Naive thymus-derived CD4-positive, alpha-beta T cell (primary cell): ENCODE measurements around the gene ZBTB20. TPM values are rescaled to one million over a fixed set of nuclear protein-coding genes. Genes with fewer than 3 reads are reported as not detected.

ENCODE experiments used
- ATAC-seq: fragments of 150-1000 bp; cut with Tn5 transposase; 2 replicates; pipeline ENCODE4 v1.10.0; 2021; ENCODE audit warnings: mild to moderate bottlenecking, moderate library complexity
- CTCF ChIA-PET: fragments of 350-600 bp; sonication (Branson Sonifier 250); formaldehyde crosslinking; loops from one replicate; lab custom pipeline; 2021; ENCODE audit warnings: antibody characterized with exemption; lab: Charles Lee
- POLR2A ChIA-PET: fragments of 350-600 bp; sonication (Branson Sonifier 250); formaldehyde crosslinking; loops from one replicate; lab custom pipeline; 2021; ENCODE audit warnings: antibody characterized with exemption, inconsistent platforms; lab: Charles Lee
- DNase-seq, 9 donors: peaks; one replicate each; pipeline versions ENCODE4 v3.0.0 to v3.0.0-alpha.2; 2020 to 2022; ENCODE audit warnings: mixed read lengths in 1 of 9
- H3K27ac ChIP-seq: one replicate; pipeline ENCODE4 v1.7.0; 2013; ENCODE audit warnings: mild to moderate bottlenecking, low read depth, low read length, moderate library complexity
- H3K27me3 ChIP-seq, 2 donors: one replicate each; pipeline ENCODE4 v1.7.0; 2013; ENCODE audit warnings: low read length in 2 of 2, mild to moderate bottlenecking in 2 of 2, moderate library complexity in 2 of 2; ENCODE audit not compliant: control insufficient read depth in 2 of 2, insufficient read depth in 2 of 2
- H3K36me3 ChIP-seq, 3 experiments: 1 replicate in 2 of 3; 2 replicates in 1 of 3; pipeline ENCODE4 v1.7.0; 2013; ENCODE audit warnings: low read length in 3 of 3, mild to moderate bottlenecking in 3 of 3, moderate library complexity in 1 of 3; ENCODE audit not compliant: insufficient read depth in 3 of 3, control insufficient read depth in 2 of 3
- H3K4me1 ChIP-seq, 2 donors: one replicate each; pipeline ENCODE4 v1.7.0; 2013; ENCODE audit warnings: low read length in 2 of 2, mild to moderate bottlenecking in 2 of 2, moderate library complexity in 1 of 2; ENCODE audit not compliant: control insufficient read depth in 2 of 2, insufficient read depth in 2 of 2
- H3K4me3 ChIP-seq: 2 replicates; pipeline ENCODE4 v1.7.0; 2013; ENCODE audit warnings: mild to moderate bottlenecking, low read length
- H3K9me3 ChIP-seq, 3 experiments: 1 replicate in 2 of 3; 2 replicates in 1 of 3; pipeline ENCODE4 v1.7.0; 2013; ENCODE audit warnings: low read length in 3 of 3; ENCODE audit not compliant: control insufficient read depth in 2 of 3
- H3K27ac Mint-ChIP-seq, 9 donors: one replicate each; pipeline ENCODE4 v1.8.0; 2020 to 2022; ENCODE audit warnings: mixed read lengths in 9 of 9, mild to moderate bottlenecking in 8 of 9, moderate library complexity in 5 of 9, inconsistent platforms in 2 of 9
- H3K27me3 Mint-ChIP-seq, 5 donors: one replicate each; pipeline ENCODE4 v1.8.0; 2021 to 2022; ENCODE audit warnings: mixed read lengths in 5 of 5, mild to moderate bottlenecking in 1 of 5
- H3K36me3 Mint-ChIP-seq, 5 donors: one replicate each; pipeline ENCODE4 v1.8.0; 2020 to 2022; ENCODE audit warnings: mixed read lengths in 5 of 5, mild to moderate bottlenecking in 3 of 5, inconsistent platforms in 1 of 5
- H3K4me1 Mint-ChIP-seq, 7 donors: one replicate each; pipeline ENCODE4 v1.8.0; 2020 to 2022; ENCODE audit warnings: mixed read lengths in 7 of 7, mild to moderate bottlenecking in 3 of 7, inconsistent platforms in 1 of 7
- H3K4me3 Mint-ChIP-seq, 10 donors: one replicate each; pipeline ENCODE4 v1.8.0; 2020 to 2022; ENCODE audit warnings: mild to moderate bottlenecking in 10 of 10, mixed read lengths in 10 of 10, moderate library complexity in 6 of 10, inconsistent platforms in 2 of 10
- H3K9me3 Mint-ChIP-seq, 11 donors: one replicate each; pipeline ENCODE4 v1.8.0; 2020 to 2022; ENCODE audit warnings: mixed read lengths in 11 of 11, mild to moderate bottlenecking in 4 of 11, inconsistent platforms in 1 of 11, moderate library complexity in 1 of 11
- intact Hi-C, 2 donors: fragments of 100-400 bp; cut with micrococcal nuclease; formaldehyde crosslinking; loops; one replicate each; pipeline ENCODE4 v1.15.1; 2023
- polyA plus RNA-seq, 2 donors: library from polyadenylated mRNA; unstranded; fragments of 300-500 nt; fragmentation: Illumina TruSeq; gene quantifications; one replicate each; pipeline ENCODE4 v1.2.3, GENCODE V29; 2021
- total RNA-seq, 6 experiments: library from RNA in 5 of 6; stranded (reverse) in 5 of 6; gene quantifications; 1 replicate in 5 of 6; 2 replicates in 1 of 6; pipeline ENCODE4 v1.2.3 and lab custom pipeline; 2021 to 2026

ZBTB20 gene
- total and polyA plus RNA-seq, 7 experiments from 2014 or later, result 14.9 to 69.5 (median 59.2) TPM

- ChIA-PET POLR2A (no interaction called here), CTCF (interaction anchor here (1.2 kb wide), 1 partner anchor 97 kb away, joined by 4 read pairs; no protein-coding TSS in a partner anchor)
- no peaks in the 10 kb centered on the region for H3K9me3 ChIP-seq
- Mint-ChIP-seq H3K27ac (peak overlapping the region in 3 of 9 donors; percentile 6 to 32 (median 10)), H3K4me3 (peak overlapping the region in 1 of 10 donors; percentile 1), H3K4me1 (peaks cover 14 to 77% (median 66%) of the 10 kb centered on the region in 7 donors), H3K36me3 (peaks cover 0 to 46% (median 19%) of the 10 kb centered on the region in 5 donors), H3K27me3 (no peaks in the 10 kb centered on the region), H3K9me3 (peaks cover 0 to 6% (median 0%) of the 10 kb centered on the region in 11 donors)
- no peak for DNase-seq
- no peak for ATAC-seq
- H3K27ac ChIP-seq, result no peak overlapping the region
- no peaks in the 10 kb centered on the region for H3K27me3 ChIP-seq
- intact Hi-C loops, result loop anchor here in 1 of 2 donors (2.0 kb wide), 1 partner anchor 15 kb away; no protein-coding TSS in a partner anchor
- H3K4me3 ChIP-seq, result no peak overlapping the region
- peaks cover 0 to 7% of the 10 kb centered on the region in 2 donors for H3K4me1 ChIP-seq
- H3K36me3 ChIP-seq, result no peaks in the 10 kb centered on the region
Observed at GRCh38 chr3:115071601-115072000, 75.5 kb downstream of the ZBTB20 start.

DNA sequence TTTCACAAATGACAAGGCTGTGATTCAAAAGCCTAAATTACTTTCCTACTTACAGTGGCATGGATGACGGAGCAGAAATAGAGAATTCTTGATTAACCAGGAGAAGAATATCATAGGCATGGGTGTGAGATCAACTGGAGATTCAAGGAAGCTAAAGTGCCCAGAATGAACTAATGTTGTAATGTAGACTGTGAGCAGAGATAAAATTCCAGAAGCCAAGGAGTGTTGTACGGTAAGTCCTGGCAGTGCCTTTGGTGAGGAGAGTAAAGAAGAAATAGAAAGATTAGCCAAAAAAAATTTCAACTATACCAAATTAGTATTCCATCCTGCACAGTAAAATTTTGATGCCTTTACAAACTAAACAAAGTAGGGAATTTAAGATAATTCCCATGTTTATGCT is 75.9 kb downstream of the ZBTB20 start:
- Mint-ChIP-seq H3K4me1 (peaks cover 16 to 78% (median 66%) of the 10 kb centered on the region in 7 donors), H3K4me3 (peak overlapping the region in 1 of 10 donors; percentile 1), H3K27ac (peak overlapping the region in 2 of 9 donors; percentile 6 to 10), H3K9me3 (peaks cover 0 to 6% (median 0%) of the 10 kb centered on the region in 11 donors), H3K36me3 (peaks cover 4 to 46% (median 20%) of the 10 kb centered on the region in 5 donors), H3K27me3 (no peaks in the 10 kb centered on the region)
- CTCF ChIA-PET, result interaction anchor here (1.0 to 1.2 kb wide), 2 partner anchors 22 to 97 kb away, joined by 3 to 4 read pairs; no protein-coding TSS in a partner anchor
- POLR2A ChIA-PET, result interaction anchor here (0.6 kb wide), 1 partner anchor 546 kb away, joined by 3 read pairs; no protein-coding TSS in a partner anchor
- no peak overlapping the region for H3K27ac ChIP-seq
- ATAC-seq (no peak), DNase-seq (no peak)
- H3K9me3 ChIP-seq, result no peaks in the 10 kb centered on the region
- no peaks in the 10 kb centered on the region for H3K36me3 ChIP-seq
- H3K27me3 ChIP-seq, result no peaks in the 10 kb centered on the region
- intact Hi-C loops, result loop anchor here in 1 of 2 donors (2.0 kb wide), 1 partner anchor 14 kb away; no protein-coding TSS in a partner anchor
- no peak overlapping the region for H3K4me3 ChIP-seq
- H3K4me1 ChIP-seq, result peaks cover 0 to 7% of the 10 kb centered on the region in 2 donors

DNA sequence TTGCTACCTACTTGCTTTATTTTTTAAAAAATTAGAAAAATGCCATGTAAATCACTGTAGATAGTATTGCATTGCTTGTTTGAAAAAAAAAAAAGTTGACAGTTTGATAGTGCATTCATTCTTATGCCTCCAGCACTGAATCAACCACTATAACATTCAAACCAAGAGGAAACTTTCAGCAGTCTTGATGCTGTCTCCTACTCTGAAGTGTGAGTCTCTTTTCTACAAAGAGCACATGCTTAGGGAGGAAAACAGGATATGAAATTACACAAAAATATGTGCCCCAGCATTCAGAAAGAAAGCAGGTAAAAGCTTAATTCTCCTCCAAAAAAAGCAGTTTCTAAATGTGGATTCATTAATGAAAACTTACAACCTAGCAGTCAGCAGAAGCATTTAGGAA is 78.3 kb downstream of the ZBTB20 start:
- H3K4me3 Mint-ChIP-seq, result peak overlapping the region in 9 of 10 donors; percentile 3 to 78 (median 45)
- peaks cover 0 to 7% of the 10 kb centered on the region in 2 donors for H3K4me1 ChIP-seq
- no peaks in the 10 kb centered on the region for H3K27me3 ChIP-seq
- H3K36me3 Mint-ChIP-seq, result peaks cover 5 to 51% (median 28%) of the 10 kb centered on the region in 5 donors
- intact Hi-C loops, result loop anchor here in 1 of 2 donors (2.0 kb wide), 1 partner anchor 14 kb away; no protein-coding TSS in a partner anchor
- H3K36me3 ChIP-seq, result no peaks in the 10 kb centered on the region
- H3K4me3 ChIP-seq, result no peak overlapping the region
- H3K9me3 ChIP-seq, result no peaks in the 10 kb centered on the region
- peak in 1 of 9 donors; percentile 12 for DNase-seq
- ATAC-seq, result no peak
- peak overlapping the region in 7 of 9 donors; percentile 16 to 79 (median 68) for H3K27ac Mint-ChIP-seq
- CTCF ChIA-PET, result no interaction called here
- POLR2A ChIA-PET, result interaction anchor here (1.1 to 1.8 kb wide), 2 partner anchors 16 to 79 kb away, joined by 3 to 4 read pairs; no protein-coding TSS in a partner anchor
- H3K27ac ChIP-seq, result no peak overlapping the region
- H3K4me1 Mint-ChIP-seq, result peaks cover 15 to 70% (median 59%) of the 10 kb centered on the region in 7 donors
- no peaks in the 10 kb centered on the region for H3K27me3 Mint-ChIP-seq
- peaks cover 0 to 2% (median 0%) of the 10 kb centered on the region in 11 donors for H3K9me3 Mint-ChIP-seq

DNA sequence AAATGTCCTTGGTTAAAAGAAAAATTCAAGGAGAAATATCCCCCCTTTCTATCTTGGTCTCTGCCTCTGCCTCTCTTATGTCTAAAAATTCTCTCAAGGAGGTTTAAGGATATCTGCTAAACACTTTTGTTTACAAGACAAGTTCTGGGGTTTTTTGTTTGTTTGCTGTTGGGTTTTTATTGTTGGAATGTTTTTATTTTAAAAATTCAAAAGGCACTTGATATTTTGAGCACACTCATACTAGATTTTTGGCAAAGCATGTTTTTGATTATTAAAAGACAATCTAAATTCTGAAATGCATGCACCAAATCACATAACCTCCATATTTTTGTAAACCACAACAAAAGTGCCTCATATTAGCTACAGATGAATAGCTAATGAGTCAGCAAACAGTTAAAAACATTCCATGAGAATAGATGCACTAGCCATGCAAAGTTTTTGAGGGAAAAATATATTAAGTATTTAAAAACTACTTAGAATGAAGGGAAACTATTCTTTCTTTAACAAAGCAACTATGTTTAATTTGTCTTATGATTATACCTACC is 84.6 kb downstream of the ZBTB20 start:
- H3K36me3 ChIP-seq, result no peaks in the 10 kb centered on the region
- POLR2A ChIA-PET, result interaction anchor here (1.3 kb wide), 1 partner anchor 25 kb away, joined by 3 read pairs; no protein-coding TSS in a partner anchor
- H3K27me3 Mint-ChIP-seq, result no peaks in the 10 kb centered on the region
- no peaks in the 10 kb centered on the region for H3K9me3 ChIP-seq
- H3K27ac Mint-ChIP-seq, result no peak overlapping the region
- no peak overlapping the region for H3K4me3 ChIP-seq
- CTCF ChIA-PET, result no interaction called here
- H3K4me1 ChIP-seq, result no peaks in the 10 kb centered on the region
- H3K4me3 Mint-ChIP-seq, result no peak overlapping the region
- intact Hi-C loops, result no loop called here
- no peaks in the 10 kb centered on the region for H3K27me3 ChIP-seq
- H3K4me1 Mint-ChIP-seq, result peaks cover 2 to 41% (median 15%) of the 10 kb centered on the region in 7 donors
- no peak for DNase-seq
- H3K36me3 Mint-ChIP-seq, result peaks cover 3 to 61% (median 53%) of the 10 kb centered on the region in 5 donors
- H3K27ac ChIP-seq, result no peak overlapping the region
- ATAC-seq, result no peak
- H3K9me3 Mint-ChIP-seq, result peaks cover 0 to 2% (median 0%) of the 10 kb centered on the region in 11 donors

DNA sequence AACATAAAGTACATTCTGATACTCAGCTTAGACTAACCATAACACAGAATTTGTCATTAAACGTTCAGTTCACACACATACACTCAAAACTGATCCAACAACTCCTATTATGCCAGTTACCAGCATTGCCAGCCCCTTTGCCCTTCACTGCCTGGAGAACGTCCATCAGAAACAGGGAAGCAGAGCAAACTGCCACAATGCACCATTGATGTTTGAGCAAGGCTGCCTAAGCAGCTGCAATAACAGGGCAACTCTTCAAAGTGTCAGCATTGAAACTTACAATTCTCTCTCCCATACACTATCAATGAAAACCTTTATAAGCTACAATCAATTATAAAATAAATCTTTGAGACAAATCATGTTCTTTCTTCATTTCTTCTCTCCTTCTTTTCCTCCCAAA is 85.1 kb downstream of the ZBTB20 start:
- peaks cover 2 to 62% (median 53%) of the 10 kb centered on the region in 5 donors for H3K36me3 Mint-ChIP-seq
- peaks cover 0 to 2% (median 0%) of the 10 kb centered on the region in 11 donors for H3K9me3 Mint-ChIP-seq
- intact Hi-C loops, result no loop called here
- DNase-seq, result no peak
- H3K4me1 Mint-ChIP-seq, result peaks cover 2 to 41% (median 14%) of the 10 kb centered on the region in 7 donors
- Histone ChIP-seq H3K36me3 (no peaks in the 10 kb centered on the region), H3K27ac (no peak overlapping the region), H3K4me1 (no peaks in the 10 kb centered on the region), H3K9me3 (no peaks in the 10 kb centered on the region), H3K4me3 (no peak overlapping the region), H3K27me3 (no peaks in the 10 kb centered on the region)
- POLR2A ChIA-PET, result interaction anchor here (1.3 kb wide), 1 partner anchor 25 kb away, joined by 3 read pairs; no protein-coding TSS in a partner anchor
- ATAC-seq, result no peak
- H3K27ac Mint-ChIP-seq, result no peak overlapping the region
- H3K27me3 Mint-ChIP-seq, result no peaks in the 10 kb centered on the region
- H3K4me3 Mint-ChIP-seq, result no peak overlapping the region
- CTCF ChIA-PET, result no interaction called here

DNA sequence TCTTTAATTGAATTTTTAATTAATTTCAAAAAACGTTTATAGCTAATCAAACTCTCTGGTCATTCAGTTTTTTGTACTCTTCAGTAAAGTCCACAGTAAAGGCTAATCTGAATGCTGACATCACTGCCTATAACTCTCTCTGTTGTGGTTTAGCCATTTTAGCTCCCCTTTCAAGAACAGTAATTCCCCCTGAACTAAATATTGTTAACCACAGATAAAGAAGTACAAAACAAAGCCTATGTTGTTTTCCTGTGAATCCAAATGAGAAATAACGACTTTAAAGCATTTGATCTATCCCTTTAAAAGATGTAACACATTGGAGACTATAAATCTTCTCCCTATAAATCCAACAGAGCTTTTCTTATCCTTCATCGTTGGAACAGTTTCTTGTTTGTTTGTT is 94.2 kb downstream of the ZBTB20 start:
- Histone ChIP-seq H3K4me1 (no peaks in the 10 kb centered on the region), H3K27me3 (no peaks in the 10 kb centered on the region), H3K9me3 (no peaks in the 10 kb centered on the region), H3K36me3 (no peaks in the 10 kb centered on the region), H3K27ac (no peak overlapping the region), H3K4me3 (no peak overlapping the region)
- DNase-seq (no peak), ATAC-seq (no peak)
- ChIA-PET POLR2A (no interaction called here), CTCF (interaction anchor here (0.5 to 1.2 kb wide), 3 partner anchors 9 to 61 kb away, joined by 3 read pairs; no protein-coding TSS in a partner anchor)
- Mint-ChIP-seq H3K27ac (peak overlapping the region in 1 of 9 donors; percentile 66), H3K36me3 (peaks cover 0 to 19% (median 6%) of the 10 kb centered on the region in 5 donors), H3K4me1 (peaks cover 0 to 13% (median 5%) of the 10 kb centered on the region in 7 donors), H3K9me3 (peaks cover 0 to 2% (median 0%) of the 10 kb centered on the region in 11 donors), H3K27me3 (no peaks in the 10 kb centered on the region), H3K4me3 (no peak overlapping the region)
- intact Hi-C loops, result no loop called here
